Activated CD8-positive, alpha-beta memory T cell treated with anti-CD3 and anti-CD28 coated beads for 4 hours (primary cell): ENCODE measurements around the gene MBTPS1.

Experiments
- DNase-seq, 2 donors: peaks; one replicate each; pipeline ENCODE4 v3.0.0-alpha.2; 2020; ENCODE audit warnings: low read depth in 2 of 2

MBTPS1 gene

GRCh38 chr16:84074721-84075120 is 42.0 kb downstream of the MBTPS1 start:
- DNase-seq, result no peak

- DNase-seq, result no peak
Observed at GRCh38 chr16:84072014-84072413, 44.7 kb downstream of the MBTPS1 start.

GRCh38 chr16:84071121-84071520 is 45.6 kb downstream of the MBTPS1 start:
- DNase-seq, result no peak

- no peak for DNase-seq
Observed at GRCh38 chr16:84069540-84069939, 47.2 kb downstream of the MBTPS1 start.

DNA sequence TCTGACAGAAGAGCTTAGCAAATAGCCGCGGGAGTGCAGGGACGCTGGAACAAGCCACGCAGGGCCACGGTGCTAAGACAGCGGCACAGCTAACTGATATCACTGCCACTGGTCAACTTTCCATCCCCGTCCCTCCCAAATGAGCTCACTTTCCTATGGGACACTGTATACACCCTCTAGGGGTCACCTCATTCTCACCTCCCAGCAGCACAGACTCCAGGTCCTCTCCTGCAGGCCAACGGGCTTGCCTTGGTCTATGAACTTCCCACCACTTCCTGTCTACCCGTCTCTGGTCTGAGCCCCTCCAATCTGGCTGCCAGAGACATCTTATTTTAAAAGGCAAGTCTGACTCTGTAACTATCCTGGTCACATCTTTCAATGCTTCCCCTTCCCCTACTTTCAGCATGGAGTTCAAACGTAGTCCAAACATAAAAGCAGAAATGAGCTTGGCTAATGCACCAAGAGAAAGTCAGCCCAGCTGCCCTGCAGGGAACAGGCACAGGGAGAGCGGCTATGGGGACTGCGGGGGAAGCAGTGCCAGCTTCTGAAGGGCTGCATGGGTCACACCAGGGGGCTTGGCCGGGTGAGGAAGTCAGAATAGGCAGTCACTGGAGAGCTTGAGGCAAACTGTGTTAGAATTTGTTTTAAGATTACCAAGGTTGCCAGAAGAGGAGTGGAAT is 47.8 kb downstream of the MBTPS1 start:
- no peak for DNase-seq

DNA sequence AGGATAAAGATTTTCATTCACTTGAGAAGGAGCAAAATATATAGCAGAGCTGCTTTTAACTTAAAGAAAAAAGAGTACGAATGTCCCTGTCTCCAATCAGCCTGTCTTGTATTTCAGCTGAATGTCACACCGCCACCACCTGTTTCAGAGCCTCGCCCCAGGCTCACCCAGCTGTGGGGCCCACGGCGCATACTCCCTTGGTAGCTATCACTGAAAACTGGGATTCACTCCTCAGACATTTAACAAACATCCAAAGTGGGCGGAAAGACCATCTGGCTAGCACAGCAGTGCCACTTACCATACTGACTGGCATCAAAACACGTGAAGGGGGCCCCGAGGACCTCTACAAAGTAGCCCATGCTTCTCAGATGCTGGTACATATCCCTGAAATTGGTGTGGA is 48.7 kb downstream of the MBTPS1 start:
- no peak for DNase-seq

DNA sequence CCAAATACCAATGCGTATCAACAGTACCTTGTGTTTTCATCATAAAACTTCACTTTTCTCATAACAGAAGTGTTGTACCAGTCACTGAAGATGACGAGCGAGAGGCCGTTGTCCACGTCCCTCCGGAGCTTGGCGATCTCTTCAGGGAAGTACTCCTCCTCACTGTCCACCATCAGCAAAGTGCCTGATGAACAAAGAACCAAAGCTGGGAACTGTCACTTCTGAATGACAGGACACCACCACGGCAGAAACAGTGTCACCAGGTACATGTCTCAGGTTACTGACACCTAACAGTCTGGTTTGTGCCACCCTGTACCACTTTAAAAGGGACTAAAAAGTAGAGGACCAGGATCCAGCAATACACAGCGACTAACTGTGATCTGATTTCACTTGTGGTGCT is 49.1 kb downstream of the MBTPS1 start:
- DNase-seq, result no peak

GRCh38 chr16:84065536-84066132 is 51.1 kb downstream of the MBTPS1 start:
- DNase-seq, result no peak

GRCh38 chr16:84063980-84064379 is 52.8 kb downstream of the MBTPS1 start:
- DNase-seq, result no peak

DNA sequence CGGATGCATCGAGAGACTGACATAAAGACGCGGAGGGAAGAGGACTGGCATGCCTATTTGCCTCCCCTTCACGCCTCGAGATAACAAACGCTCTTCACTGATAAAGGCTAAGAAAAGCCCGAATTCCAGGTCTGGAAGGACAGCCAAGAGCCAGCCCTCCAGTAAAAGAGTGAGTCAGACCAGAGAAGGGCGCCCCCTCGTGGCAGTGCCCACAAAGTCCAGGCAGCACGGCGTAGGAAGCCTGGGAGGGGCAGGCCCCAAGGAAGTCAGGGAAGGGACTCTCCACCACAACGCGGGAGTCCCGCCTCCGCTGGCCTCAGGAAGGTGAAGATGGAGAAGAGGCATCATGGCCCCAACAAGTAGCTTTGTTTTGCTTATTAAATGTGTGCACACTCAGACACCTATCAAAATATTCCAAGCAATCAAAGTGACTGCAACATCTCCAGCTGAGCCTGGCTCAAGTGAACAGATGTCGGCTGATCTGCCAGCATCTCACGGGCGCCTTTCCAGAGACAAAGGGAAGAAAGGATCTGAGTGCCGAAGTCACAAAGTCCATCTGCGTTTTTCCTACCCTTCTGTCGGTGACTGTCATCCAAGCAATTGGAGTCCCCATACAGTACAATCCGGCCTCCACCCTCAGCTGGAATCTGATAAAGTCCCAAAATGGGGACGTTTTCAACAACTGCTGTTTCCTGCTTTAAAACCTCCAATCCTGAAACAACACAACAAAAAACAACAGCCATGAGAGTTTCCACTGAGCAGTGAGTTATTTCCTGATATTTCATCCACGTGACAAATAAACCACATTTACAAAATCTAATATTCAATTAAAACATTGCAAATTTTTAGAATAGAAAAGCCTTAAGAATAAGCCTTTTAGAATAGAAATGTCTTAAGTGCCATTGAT is 53.8 kb downstream of the MBTPS1 start:
- DNase-seq, result peak in 1 of 2 donors; percentile 13

DNA sequence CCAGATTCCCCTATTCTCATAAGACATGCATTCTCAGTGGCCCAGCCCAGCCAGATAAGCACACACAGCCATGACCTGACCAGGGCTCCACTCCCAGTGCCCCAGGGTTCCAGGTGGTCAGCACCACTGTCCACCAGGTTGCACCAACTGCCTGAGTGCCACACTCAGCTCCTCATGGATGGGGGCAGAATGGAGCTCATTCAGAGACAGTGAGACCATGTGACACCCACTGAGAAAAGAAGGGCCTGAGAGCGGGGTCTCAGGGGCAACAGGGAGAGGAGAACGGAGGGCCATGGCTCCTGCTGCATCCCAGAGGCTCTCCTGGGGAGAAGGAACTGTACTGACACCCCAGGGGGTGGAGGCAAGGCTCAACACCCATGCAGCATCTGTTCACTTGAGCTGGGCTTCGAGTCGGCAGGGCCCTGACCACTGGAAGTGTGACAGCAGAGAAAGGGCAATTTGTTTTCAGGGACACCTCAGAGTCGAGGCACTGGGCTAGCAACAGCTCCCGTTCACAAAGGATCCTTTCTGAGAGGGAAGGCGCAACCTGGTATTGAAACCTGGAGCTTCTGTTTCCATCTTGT is 55.4 kb downstream of the MBTPS1 start:
- DNase-seq, result no peak

DNA sequence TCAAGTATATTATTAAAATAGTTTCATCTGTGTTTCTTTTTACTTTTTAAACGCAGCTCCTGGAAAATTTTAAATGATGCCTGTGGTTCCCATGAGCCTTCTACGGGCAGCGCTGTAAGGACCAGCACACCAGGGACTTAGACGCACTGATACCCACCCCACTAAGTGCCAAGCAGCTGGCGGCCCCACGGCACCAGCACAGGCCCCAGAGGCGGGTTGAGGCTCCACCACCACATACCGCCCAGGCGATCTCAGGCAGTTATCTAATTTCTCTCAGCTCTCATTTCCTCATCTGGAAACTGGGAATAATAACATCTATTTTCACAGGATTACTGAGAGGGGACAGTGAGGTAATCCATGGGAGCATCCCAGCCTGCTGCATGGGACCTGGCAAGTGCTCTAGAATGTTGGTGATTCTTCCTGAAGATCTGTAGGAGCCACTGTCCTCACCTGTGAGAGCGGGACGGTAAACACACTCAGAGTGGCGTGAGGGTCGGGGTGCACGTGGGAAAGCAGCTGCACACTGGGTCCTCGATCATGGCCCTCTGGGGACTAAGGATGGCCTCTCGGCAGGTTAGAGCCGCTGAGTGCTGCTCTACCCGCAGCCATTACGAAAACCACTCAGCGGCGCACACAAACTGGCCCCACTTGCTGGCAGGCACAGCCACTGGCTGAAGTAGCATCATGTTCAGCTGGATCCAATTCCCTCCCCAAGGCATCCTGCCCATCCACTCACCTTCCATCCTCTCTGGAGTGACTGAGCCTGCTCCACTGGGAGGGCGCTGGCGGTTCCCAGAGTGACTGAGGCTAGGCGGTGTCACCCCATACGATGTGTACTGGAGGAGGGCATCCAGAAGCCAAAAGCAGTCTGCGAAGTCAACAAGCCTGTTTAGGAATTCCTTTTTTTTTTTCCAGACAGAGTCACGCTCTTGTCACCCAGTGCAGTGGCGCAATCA is 56.5 kb downstream of the MBTPS1 start:
- DNase-seq, result no peak

DNA sequence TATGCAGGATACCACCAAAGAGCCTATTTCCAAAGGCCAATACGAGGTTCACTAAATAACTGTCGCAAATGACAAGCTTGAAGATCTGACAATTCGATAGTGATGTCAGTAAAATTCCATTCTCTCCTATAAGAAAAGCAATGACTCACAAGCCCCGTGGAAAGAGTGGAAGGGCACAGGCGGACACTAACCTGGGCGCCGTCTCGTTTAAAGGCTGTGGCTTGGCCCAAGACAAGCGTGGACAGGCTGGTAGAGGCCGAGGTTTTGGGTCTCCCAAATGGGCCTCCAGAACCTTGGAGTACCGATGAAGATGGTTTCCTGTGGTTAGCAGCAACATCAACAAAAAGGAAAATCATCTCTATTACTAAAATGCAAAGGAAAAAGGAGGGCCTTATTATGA is 57.6 kb downstream of the MBTPS1 start:
- no peak for DNase-seq

DNA sequence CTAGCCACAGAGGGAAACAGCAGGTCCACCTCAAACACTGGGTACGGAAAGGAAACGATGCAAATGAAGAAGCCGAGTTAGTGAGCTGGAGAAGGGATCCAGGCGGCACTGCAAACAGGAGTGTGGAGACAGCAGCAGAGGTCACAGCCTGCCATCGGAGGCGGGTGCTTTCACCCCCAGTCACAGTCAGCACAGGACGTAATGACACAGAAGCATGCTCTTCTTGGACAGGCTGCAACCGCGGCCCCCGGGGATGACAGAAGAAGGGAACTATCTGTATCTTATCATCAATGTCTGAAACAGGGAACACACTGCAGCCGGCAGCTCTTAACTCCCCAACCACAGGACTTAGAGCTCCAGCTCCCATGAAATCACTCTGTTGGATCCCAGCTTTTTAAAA is 58.1 kb downstream of the MBTPS1 start:
- DNase-seq, result no peak

DNA sequence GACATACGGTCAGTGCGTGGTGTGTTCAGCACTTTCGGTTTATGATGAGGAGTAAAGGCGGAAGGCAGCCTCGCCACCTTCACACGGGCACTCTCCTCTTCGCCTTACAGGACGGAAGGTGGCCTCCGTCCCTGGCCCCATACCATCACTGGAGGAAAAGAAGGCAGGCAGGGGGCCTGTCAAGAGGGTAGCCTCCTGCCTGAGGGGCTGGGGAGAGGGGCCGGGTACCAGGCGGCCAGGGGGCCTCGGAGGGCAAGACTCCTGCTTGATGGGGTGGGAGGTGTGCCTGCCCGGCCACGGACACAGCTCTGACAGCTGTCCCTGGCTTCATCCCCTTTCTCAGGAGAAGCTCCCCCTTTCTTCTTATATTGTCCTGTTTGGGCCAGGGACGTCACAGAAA is 58.5 kb downstream of the MBTPS1 start:
- no peak for DNase-seq

DNA sequence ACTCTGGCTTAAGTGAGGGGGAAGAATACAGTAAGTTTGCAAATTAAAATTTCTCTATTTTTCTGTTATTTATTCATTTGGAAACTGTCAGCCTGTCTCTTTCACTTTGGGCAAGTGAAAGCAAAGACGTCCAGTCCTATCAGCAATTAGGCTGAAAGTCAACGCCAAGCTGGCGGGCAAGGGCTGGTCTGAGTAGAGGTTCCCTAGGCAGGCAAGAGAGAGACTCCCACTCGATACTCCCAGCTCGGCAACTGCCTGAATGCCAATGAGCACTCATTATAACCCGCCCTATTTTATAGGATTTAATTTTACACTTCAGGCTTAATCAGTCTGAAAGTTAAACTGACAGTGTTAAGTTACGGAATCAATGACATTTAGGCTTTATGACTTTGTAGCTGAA is 59.8 kb downstream of the MBTPS1 start:
- no peak for DNase-seq

DNA sequence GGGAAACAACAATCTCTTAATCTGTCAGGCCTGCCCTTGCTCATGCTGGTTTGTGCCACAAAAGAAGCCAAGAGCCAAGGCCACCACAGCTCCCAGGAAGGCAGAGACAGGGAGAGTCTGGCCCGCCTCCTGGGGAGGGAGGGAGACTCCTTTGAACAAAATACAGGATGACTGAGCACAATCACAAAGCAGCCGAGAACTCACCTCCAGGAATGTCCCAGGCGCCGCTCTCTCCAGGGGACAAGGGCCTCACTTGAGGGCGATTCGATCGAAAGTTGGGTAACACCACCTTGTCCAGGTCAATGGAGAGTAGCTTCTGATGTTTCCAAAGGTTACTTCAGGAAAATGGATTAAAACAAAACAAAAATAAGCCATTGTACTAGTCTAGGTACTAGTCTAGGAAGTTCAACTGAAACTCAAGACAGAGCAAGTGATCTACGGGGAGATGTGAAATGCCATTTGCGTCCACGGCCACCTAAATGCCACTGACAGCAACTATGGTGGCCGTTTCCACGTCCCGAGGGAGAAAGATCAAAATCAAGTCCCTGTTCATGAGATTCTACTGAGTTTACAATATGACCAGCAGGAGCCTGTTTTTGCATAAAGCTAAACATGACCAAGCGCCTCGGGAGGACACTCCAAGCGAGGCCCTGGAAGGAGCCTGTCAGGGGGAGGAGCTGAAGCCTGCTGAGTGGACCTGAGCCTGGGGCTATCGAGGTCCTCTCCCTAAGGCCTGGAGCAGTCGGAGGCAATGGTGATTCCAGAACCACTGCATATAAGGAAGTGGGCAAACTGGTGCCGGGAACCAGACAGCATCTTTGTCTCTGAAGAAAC is 60.7 kb downstream of the MBTPS1 start:
- DNase-seq, result no peak

GRCh38 chr16:84055366-84055765 is 61.4 kb downstream of the MBTPS1 start:
- DNase-seq, result no peak

DNA sequence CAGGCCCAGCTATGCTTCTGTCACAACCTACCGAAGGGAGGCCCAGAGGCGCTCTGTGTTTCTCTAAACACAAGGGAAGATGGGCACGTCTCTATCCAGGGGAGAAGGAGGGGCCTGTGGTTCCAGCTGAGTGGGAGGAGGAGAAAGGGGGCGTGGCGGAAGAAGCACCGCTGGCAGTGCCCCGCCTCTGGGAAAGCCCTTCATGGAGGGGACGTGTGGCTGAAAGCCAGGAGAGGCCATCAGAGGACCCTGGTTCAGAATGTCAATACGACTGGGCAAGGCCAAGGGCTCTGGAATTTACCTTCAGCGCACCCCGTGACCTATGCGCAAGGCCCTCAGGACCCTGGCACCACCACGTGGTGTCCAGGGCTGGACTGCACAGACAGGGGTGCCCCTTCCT is 61.8 kb downstream of the MBTPS1 start:
- DNase-seq, result no peak

- DNase-seq, result no peak
Observed at GRCh38 chr16:84054271-84054670, 62.5 kb downstream of the MBTPS1 start.
